ENCODE results near the gene CDKL2. TPM values are rescaled to one million over a fixed set of nuclear protein-coding genes. Genes with fewer than 3 reads are reported as not detected.
"Not testable (repeated sequence)": the region's sequence is repeated elsewhere in the genome, so short reads cannot be mapped to it uniquely, and the experiment has no call there.

The CDKL2 gene
- total RNA-seq, 2 donors from 2014 or later, result 0.51 to 1.2 TPM

- Histone ChIP-seq H3K27me3 (no peaks in the 10 kb centered on the region), H3K9me3 (no peaks in the 10 kb centered on the region), H3K4me1 (peaks cover 0 to 33% of the 10 kb centered on the region in 2 donors), H3K4me3 (peak within 1 kb of the TSS; percentile 85 to 95), H3K36me3 (no peaks in the 10 kb centered on the region), H3K27ac (peak within 1 kb of the TSS; percentile 96 to 99)
- peak; percentile 99 for DNase-seq (ENCODE audit: low spot score)
- TF ChIP-seq CTCF (IDR thresholded peaks at IDR 0.05), result no peak
Measured at GRCh38 chr4:75673027-75673958, 43.0 kb upstream of the CDKL2 start, which contains the start of gene G3BP2. Gene G3BP2 (minus strand): TSS chr4:75673411. CDS start chr4:75662025, 11,386 bp downstream.

DNA sequence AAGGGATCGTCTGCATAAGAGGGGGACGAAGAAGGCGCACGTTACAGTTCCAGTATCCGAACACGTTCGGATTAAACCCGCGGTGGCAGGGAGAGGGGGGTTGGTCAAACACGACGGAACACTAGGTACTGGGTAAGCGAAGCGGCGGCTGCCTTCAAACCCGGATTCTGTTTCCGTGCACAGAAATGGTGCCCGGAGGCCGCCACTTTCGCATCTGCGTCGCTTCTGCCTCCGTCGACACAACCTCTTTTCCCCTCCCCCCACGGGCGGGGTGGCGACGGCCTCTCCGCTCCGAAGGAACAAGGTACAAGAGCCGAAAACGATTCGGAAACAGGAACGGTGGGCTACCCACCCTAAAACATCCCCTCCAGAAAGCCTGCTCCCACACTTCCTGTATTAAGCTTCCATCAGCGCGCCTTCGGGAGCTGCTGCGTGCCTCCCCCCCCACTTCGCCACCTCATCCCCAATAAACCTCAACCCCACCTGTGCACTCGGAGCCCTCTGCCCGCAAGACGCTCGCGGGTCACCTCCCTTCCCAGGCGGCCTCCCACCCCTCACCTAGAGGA, 42.2 kb upstream of the CDKL2 start:
- Histone ChIP-seq H3K9me3 (no peaks in the 10 kb centered on the region), H3K27me3 (no peaks in the 10 kb centered on the region), H3K36me3 (no peaks in the 10 kb centered on the region), H3K4me3 (peak overlapping the region; percentile 85 to 95), H3K27ac (peak overlapping the region; percentile 96 to 99), H3K4me1 (peaks cover 0 to 36% of the 10 kb centered on the region in 2 donors)
- no peak for TF ChIP-seq CTCF (IDR thresholded peaks at IDR 0.05)
- peak; percentile 72 for DNase-seq (ENCODE audit: low spot score)

- Histone ChIP-seq H3K4me3 (peak overlapping the region; percentile 85 to 95), H3K4me1 (peaks cover 0 to 36% of the 10 kb centered on the region in 2 donors), H3K36me3 (no peaks in the 10 kb centered on the region), H3K27me3 (no peaks in the 10 kb centered on the region), H3K9me3 (no peaks in the 10 kb centered on the region), H3K27ac (peak overlapping the region; percentile 96 to 99)
- TF ChIP-seq CTCF (IDR thresholded peaks at IDR 0.05), result no peak
- DNase-seq (ENCODE audit: low spot score), result no peak
Measured at GRCh38 chr4:75671802-75672421, 41.6 kb upstream of the CDKL2 start.

DNA sequence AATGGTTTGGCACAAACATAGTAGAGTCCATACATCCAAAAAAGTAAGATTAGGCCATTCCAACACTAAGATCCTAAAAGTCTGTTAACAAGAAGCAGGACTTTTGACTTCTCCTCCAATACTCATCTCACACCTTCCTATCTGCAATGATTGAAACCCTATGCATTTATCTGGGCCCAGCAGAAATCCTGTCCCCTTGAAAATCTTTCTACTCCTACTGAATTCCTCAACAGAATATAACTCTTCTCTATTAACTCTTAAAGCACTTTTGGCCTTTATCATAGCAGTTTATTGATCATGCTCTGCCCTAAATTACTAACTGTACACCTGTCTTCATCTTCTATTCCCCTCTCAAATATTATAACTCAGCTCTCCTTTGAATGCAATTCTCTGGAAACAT, 38.3 kb upstream of the CDKL2 start:
- no peak for DNase-seq (ENCODE audit: low spot score)
- no peaks in the 10 kb centered on the region for H3K27me3 ChIP-seq
- no peak for TF ChIP-seq CTCF (IDR thresholded peaks at IDR 0.05)
- H3K9me3 ChIP-seq, result no peaks in the 10 kb centered on the region
- no peak overlapping the region for H3K27ac ChIP-seq
- no peaks in the 10 kb centered on the region for H3K36me3 ChIP-seq
- peaks cover 0 to 29% of the 10 kb centered on the region in 2 donors for H3K4me1 ChIP-seq
- no peak overlapping the region for H3K4me3 ChIP-seq

GRCh38 chr4:75667636-75668035, 37.3 kb upstream of the CDKL2 start:
- H3K27ac ChIP-seq; H3K36me3 ChIP-seq; H3K9me3 ChIP-seq; H3K4me3 ChIP-seq; DNase-seq (ENCODE audit: low spot score); H3K27me3 ChIP-seq: not testable (repeated sequence)
- peaks cover 0 to 29% of the 10 kb centered on the region in 2 donors for H3K4me1 ChIP-seq

DNA sequence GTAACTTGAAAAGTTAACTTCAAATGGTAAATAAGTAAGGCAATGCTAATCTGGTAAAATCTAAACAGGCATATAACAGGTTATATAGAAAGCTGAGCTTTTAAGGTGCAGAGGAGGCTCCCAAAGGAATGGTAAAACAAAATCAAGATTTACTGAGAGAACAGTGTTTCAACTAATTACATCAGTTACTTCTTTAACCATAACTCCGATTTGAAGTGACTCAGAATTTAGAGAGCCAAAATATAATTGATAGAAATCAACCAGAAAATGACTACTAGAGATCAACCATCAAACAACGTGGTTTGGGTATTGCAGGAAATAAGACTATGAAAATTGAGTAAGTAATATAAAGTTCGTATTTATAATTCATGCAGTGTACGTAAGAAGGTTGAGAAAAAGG, 36.0 kb upstream of the CDKL2 start:
- no peaks in the 10 kb centered on the region for H3K9me3 ChIP-seq
- no peak for TF ChIP-seq CTCF (IDR thresholded peaks at IDR 0.05)
- no peak overlapping the region for H3K27ac ChIP-seq
- peaks cover 3% of the 10 kb centered on the region for H3K36me3 ChIP-seq
- peaks cover 0 to 20% of the 10 kb centered on the region in 2 donors for H3K4me1 ChIP-seq
- no peaks in the 10 kb centered on the region for H3K27me3 ChIP-seq
- DNase-seq (ENCODE audit: low spot score), result no peak
- H3K4me3 ChIP-seq, result no peak overlapping the region

GRCh38 chr4:75664604-75665003, 34.3 kb upstream of the CDKL2 start:
- not testable (repeated sequence) for H3K4me1 ChIP-seq, H3K27ac ChIP-seq

More at GRCh38 chr4:75664604-75665003, 34.3 kb upstream of the CDKL2 start:
- H3K9me3 ChIP-seq; DNase-seq (ENCODE audit: low spot score); H3K4me3 ChIP-seq; H3K27me3 ChIP-seq: not testable (repeated sequence)
- peaks cover 10% of the 10 kb centered on the region for H3K36me3 ChIP-seq

Measured in right atrium auricular region (tissue), 2 donors.